H1 (cell line): ENCODE results near the gene C1orf174. TPM values are rescaled to one million over a fixed set of nuclear protein-coding genes. Genes with fewer than 3 reads are reported as not detected.

ENCODE experiments used
- CTCF ChIA-PET: fragments of 300-600 bp; sonication (Branson Sonifier 250); formaldehyde crosslinking; loops from one replicate; lab custom pipeline; 2021; ENCODE audit not compliant: partially characterized antibody; lab: Charles Lee
- POLR2A ChIA-PET: fragments of 300-600 bp; sonication (Branson Sonifier 250); formaldehyde crosslinking; loops from one replicate; lab custom pipeline; 2021; ENCODE audit warnings: inconsistent platforms; ENCODE audit not compliant: partially characterized antibody; lab: Charles Lee
- DNase-seq, 2 experiments: peaks; one replicate each; pipeline versions ENCODE4 v3.0.0 to v3.0.0-alpha.2; 2010 to 2022; ENCODE audit warnings: low spot score in 2 of 2, low read depth in 1 of 2, mixed read lengths in 1 of 2
- FAIRE-seq: peaks from 2 replicates; lab custom pipeline; 2011; peaks lifted over from hg19 to GRCh38; lab: Jason Lieb, UNC
- H2AFZ ChIP-seq: 2 replicates; pipeline ENCODE4 v1.8.1; 2012; ENCODE audit warnings: low read length, inconsistent platforms
- H2AK5ac ChIP-seq: 2 replicates; pipeline ENCODE4 v1.6.1; 2013; ENCODE audit warnings: low read depth, low read length
- H2BK120ac ChIP-seq: replicated peaks from 2 replicates; pipeline ENCODE3; 2013; ENCODE audit warnings: low read depth, low read length, inconsistent platforms
- H2BK12ac ChIP-seq: 2 replicates; pipeline ENCODE4 v1.6.1; 2013; ENCODE audit warnings: low read depth, low read length
- H2BK15ac ChIP-seq: 2 replicates; pipeline ENCODE4 v1.6.1; 2013; ENCODE audit warnings: low read length
- H2BK20ac ChIP-seq: 2 replicates; pipeline ENCODE4 v1.6.1; 2013; ENCODE audit warnings: low read length
- H2BK5ac ChIP-seq: 2 replicates; pipeline ENCODE4 v1.6.1; 2013; ENCODE audit warnings: low read depth, low read length
- H3K14ac ChIP-seq: 2 replicates; pipeline ENCODE4 v1.6.1; 2013; ENCODE audit warnings: inconsistent platforms; ENCODE audit not compliant: insufficient read length
- H3K18ac ChIP-seq: 2 replicates; pipeline ENCODE4 v1.6.1; 2013; ENCODE audit warnings: low read length; ENCODE audit errors: extremely low read depth
- H3K23ac ChIP-seq: 2 replicates; pipeline ENCODE4 v1.6.1; 2013; ENCODE audit warnings: inconsistent platforms; ENCODE audit not compliant: insufficient read length
- H3K23me2 ChIP-seq: 2 replicates; pipeline ENCODE4 v1.6.1; 2013; ENCODE audit warnings: low read depth, low read length
- H3K27ac ChIP-seq: 2 replicates; pipeline ENCODE4 v1.6.1; 2011; ENCODE audit warnings: low read depth, low read length, inconsistent platforms
- H3K27me3 ChIP-seq, 4 experiments: replicated peaks in 1 of 4; 1 replicate in 1 of 4; 2 replicates in 3 of 4; pipeline versions ENCODE4 v1.6.1 to v1.8.1; 2011 to 2013; ENCODE audit warnings: low read length in 3 of 4, mild to moderate bottlenecking in 3 of 4, inconsistent platforms in 2 of 4, mixed read lengths in 2 of 4, moderate library complexity in 1 of 4; ENCODE audit not compliant: control insufficient read depth in 3 of 4, insufficient read depth in 3 of 4; ENCODE audit errors: extremely low read depth in 1 of 4
- H3K36me3 ChIP-seq, 4 experiments: 2 replicates each; pipeline versions ENCODE4 v1.6.1 to v1.8.1; 2011 to 2013; ENCODE audit warnings: mild to moderate bottlenecking in 4 of 4, low read length in 3 of 4, moderate library complexity in 2 of 4, control low read depth in 1 of 4, inconsistent platforms in 1 of 4; ENCODE audit not compliant: insufficient read depth in 4 of 4, control insufficient read depth in 2 of 4
- H3K4ac ChIP-seq: replicated peaks from 2 replicates; pipeline ENCODE3; 2013; ENCODE audit warnings: low read length, low read depth, mixed read lengths, inconsistent platforms; ENCODE audit not compliant: insufficient read length
- H3K4me1 ChIP-seq, 4 experiments: replicated peaks in 1 of 4; 1 replicate in 1 of 4; 2 replicates in 3 of 4; pipeline versions ENCODE4 v1.6.1 to v1.8.1; 2011 to 2013; ENCODE audit warnings: low read length in 3 of 4, inconsistent platforms in 2 of 4, mixed read lengths in 1 of 4; ENCODE audit not compliant: insufficient read depth in 4 of 4, control insufficient read depth in 3 of 4
- H3K4me2 ChIP-seq, 2 experiments: 2 replicates each; pipeline versions ENCODE4 v1.6.1 to v1.8.1; 2011 to 2013; ENCODE audit warnings: low read depth in 2 of 2, low read length in 2 of 2, control low read depth in 1 of 2, inconsistent platforms in 1 of 2, mild to moderate bottlenecking in 1 of 2; ENCODE audit not compliant: insufficient read depth in 1 of 2
- H3K4me3 ChIP-seq, 4 experiments: fragments of 200-600, 300-600 bp in 1 of 4; sonication (generic), shearing (Covaris generic), sonication (Bioruptor Twin) in 1 of 4; 2 replicates each; pipeline versions ENCODE4 v1.5.1 to v1.8.1; 2011 to 2016; ENCODE audit warnings: low read length in 4 of 4, low read depth in 3 of 4, control low read depth in 2 of 4, inconsistent platforms in 2 of 4, mild to moderate bottlenecking in 2 of 4, mixed read lengths in 1 of 4, moderate library complexity in 1 of 4; ENCODE audit not compliant: insufficient read depth in 2 of 4; ENCODE audit errors: extremely low read depth in 1 of 4
- H3K56ac ChIP-seq: replicated peaks from 2 replicates; pipeline ENCODE3; 2013; ENCODE audit warnings: low read depth, mild to moderate bottlenecking, mixed read lengths, low read length, inconsistent platforms; ENCODE audit not compliant: insufficient read length
- H3K79me1 ChIP-seq: 2 replicates; pipeline ENCODE4 v1.6.1; 2013; ENCODE audit warnings: low read depth, low read length, control low read depth
- H3K79me2 ChIP-seq, 2 experiments: 2 replicates each; pipeline versions ENCODE4 v1.6.1 to v1.8.1; 2012 to 2013; ENCODE audit warnings: low read length in 2 of 2, mild to moderate bottlenecking in 2 of 2, inconsistent platforms in 1 of 2; ENCODE audit not compliant: insufficient read depth in 2 of 2, control insufficient read depth in 1 of 2
- H3K9ac ChIP-seq, 4 experiments: replicated peaks in 1 of 4; 1 replicate in 1 of 4; 2 replicates in 3 of 4; pipeline versions ENCODE4 v1.6.1 to v1.8.1; 2011 to 2013; ENCODE audit warnings: low read depth in 3 of 4, low read length in 3 of 4, control low read depth in 2 of 4, mild to moderate bottlenecking in 2 of 4, moderate library complexity in 2 of 4, inconsistent platforms in 1 of 4; ENCODE audit errors: extremely low read depth in 1 of 4
- H3K9me3 ChIP-seq, 2 experiments: 2 replicates each; pipeline versions ENCODE4 v1.6.1 to v1.8.1; 2012 to 2013; ENCODE audit warnings: mild to moderate bottlenecking in 2 of 2, moderate library complexity in 2 of 2, control low read depth in 1 of 2, inconsistent platforms in 1 of 2, low read depth in 1 of 2, low read length in 1 of 2, mixed read lengths in 1 of 2; ENCODE audit not compliant: insufficient read depth in 2 of 2
- H4K20me1 ChIP-seq, 2 experiments: replicated peaks in 1 of 2; 2 replicates each; pipeline versions ENCODE3 to v1.8.1; 2011 to 2013; ENCODE audit warnings: inconsistent platforms in 2 of 2, low read length in 2 of 2, mild to moderate bottlenecking in 1 of 2; ENCODE audit not compliant: insufficient read depth in 2 of 2, control insufficient read depth in 1 of 2
- H4K5ac ChIP-seq: 2 replicates; pipeline ENCODE4 v1.6.1; 2013; ENCODE audit warnings: low read length, low read depth, mixed read lengths, inconsistent platforms; ENCODE audit not compliant: insufficient read length
- H4K8ac ChIP-seq: 2 replicates; pipeline ENCODE4 v1.8.0; 2013; ENCODE audit warnings: mild to moderate bottlenecking, moderate library complexity, low read length, inconsistent platforms; ENCODE audit not compliant: insufficient read depth; ENCODE audit errors: extremely low read depth
- H4K91ac ChIP-seq: replicated peaks from 2 replicates; pipeline ENCODE3; 2013; ENCODE audit warnings: low read length, mixed read lengths, inconsistent platforms; ENCODE audit not compliant: insufficient read length
- ASH2L ChIP-seq: fragments of 200-600, 300-600 bp; sonication (generic); IDR thresholded peaks from one replicate; pipeline ENCODE4 v1.7.1; 2017; ENCODE audit warnings: low read length
- CBX5 ChIP-seq: fragments of 300-800, 300-1000 bp; sonication (generic); IDR thresholded peaks from 2 replicates; pipeline ENCODE4 v1.7.1; 2016; ENCODE audit warnings: antibody characterized with exemption, low read length, low read depth
- CREB1 ChIP-seq: IDR thresholded peaks from 2 replicates; pipeline ENCODE4 v1.6.1; 2012; ENCODE audit warnings: inconsistent platforms
- E2F6 ChIP-seq: IDR thresholded peaks from 2 replicates; pipeline ENCODE4 v1.6.1; 2012; ENCODE audit warnings: inconsistent platforms
- FOSL1 ChIP-seq: IDR thresholded peaks from 2 replicates; pipeline ENCODE4 v1.6.1; 2011; ENCODE audit warnings: mild to moderate bottlenecking, low read depth, low read length, moderate library complexity; ENCODE audit not compliant: insufficient read depth
- JUN ChIP-seq: IDR thresholded peaks from 2 replicates; pipeline ENCODE4 v1.6.1; 2011; ENCODE audit warnings: low read depth, mild to moderate bottlenecking, improper control_type of control experiment, low read length
- SP4 ChIP-seq: IDR thresholded peaks from 2 replicates; pipeline ENCODE4 v1.6.1; 2012; ENCODE audit warnings: low read length, inconsistent platforms
- TAF7 ChIP-seq: optimal IDR thresholded peaks from 2 replicates; pipeline ENCODE3; 2011; ENCODE audit warnings: low read depth, mild to moderate bottlenecking, inconsistent platforms, low read length, moderate library complexity, borderline replicate concordance
- TCF12 ChIP-seq: IDR thresholded peaks from 2 replicates; pipeline ENCODE4 v1.6.1; 2011; ENCODE audit warnings: low read depth, mild to moderate bottlenecking, low read length
- WGBS, 2 experiments: shearing (Covaris generic) in 1 of 2; methylation state at CpG; one replicate each; pipeline versions ENCODE4 v1.1.6 to v1.1.7; 2013 to 2015; ENCODE audit warnings: low lambda C conversion rate in 2 of 2, mixed read lengths in 2 of 2, inconsistent platforms in 1 of 2, low coverage in 1 of 2, missing lambda C conversion rate in 1 of 2; ENCODE audit not compliant: insufficient replicate concordance in 2 of 2, insufficient coverage in 1 of 2, insufficient read length in 1 of 2; ENCODE audit errors: extremely low coverage in 1 of 2, missing lambda C conversion rate in 1 of 2; 5-methylcytosine and 5-hydroxymethylcytosine counted together
- polyA plus RNA-seq, 7 experiments: library from polyadenylated mRNA; depleted of rRNA in 3 of 7; stranded (reverse) in 5 of 7; unstranded in 2 of 7; fragments of >200 nt in 5 of 7; fragments of 200-250 nt in 2 of 7; gene quantifications; 1 replicate in 5 of 7; 2 replicates in 1 of 7; 4 replicates in 1 of 7; pipeline versions ENCODE4 v1.2.1 to v1.2.3, GENCODE V29; 2011 to 2013; ENCODE audit warnings: missing spikeins in 2 of 7, mixed read lengths in 2 of 7
- total RNA-seq: library from RNA; stranded (reverse); fragmentation: NEBNext Ultra II Directional; extraction: Animal tissue kit (Norgen Biotek cat#: 25700); gene quantifications from 2 replicates; pipeline ENCODE4 v1.2.1, GENCODE V29; 2021
- TF ChIP-seq, protein P1 (sequence below): IDR thresholded peaks from 2 replicates; pipeline ENCODE4 v1.6.1; 2012; ENCODE audit warnings: low read length, inconsistent platforms

The C1orf174 gene
- total and polyA plus RNA-seq, 2 of the 8 experiments (the other 6 are each of a cell fraction or from before 2014, with no cell fraction given): 28.4 to 32.4 TPM

DNA sequence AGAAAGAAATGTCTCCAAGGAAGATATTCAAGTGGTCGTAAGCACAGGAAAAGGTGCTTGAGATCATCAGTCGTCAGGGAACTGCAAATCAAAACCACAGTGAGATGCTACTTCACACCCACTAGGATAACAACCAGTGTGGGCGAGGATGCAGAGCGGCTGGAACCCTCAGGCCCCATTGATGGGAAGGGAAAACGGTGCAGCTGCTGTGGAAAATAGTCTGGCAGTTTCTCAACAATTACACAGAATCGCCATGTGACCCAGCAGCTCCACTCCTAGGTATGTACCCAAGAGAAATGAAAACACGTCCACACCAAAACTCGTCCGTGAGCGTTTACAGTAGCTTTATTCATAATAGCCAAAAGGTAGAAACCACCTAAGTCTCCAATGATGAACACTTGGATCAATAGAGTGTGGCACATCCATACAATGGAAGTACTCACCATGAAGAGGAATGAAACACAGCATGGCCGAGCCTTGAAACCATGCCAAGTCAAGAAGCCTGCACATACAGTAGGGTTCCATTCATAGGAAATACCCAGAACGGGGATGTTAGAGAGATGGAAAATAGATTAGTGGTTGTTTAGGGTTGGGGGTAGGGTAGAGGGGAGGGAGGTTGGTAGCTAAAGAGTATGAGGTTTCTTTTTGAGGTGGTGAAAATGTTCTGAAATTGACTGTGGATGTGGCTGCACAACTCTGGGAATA lies 36.7 kb downstream of the C1orf174 start:
- Histone ChIP-seq H3K36me3 (no peaks in the 10 kb centered on the region; a peak in 1 of 8 replicates), H3K4me2 (no peak overlapping the region), H3K79me1 (0 out of 2 replicates have a peak, but pooled peaks cover 2% of the 10 kb centered on the region), H2BK15ac (no peak overlapping the region), H3K9ac (no peak overlapping the region), H4K5ac (no peak overlapping the region), H3K27me3 (peaks cover 0 to 3% (median 0%) of the 10 kb centered on the region in 4 experiments; a peak in 2 of 7 replicates), H2AK5ac (no peak overlapping the region), H3K23ac (no peak overlapping the region), H3K56ac (no peak overlapping the region), H2BK12ac (no peak overlapping the region), H3K14ac (no peak overlapping the region), H3K27ac (no peak overlapping the region), H3K4me1 (peaks cover 0 to 7% (median 3%) of the 10 kb centered on the region in 4 experiments; a peak in 3 of 7 replicates), H4K91ac (no peak overlapping the region), H3K79me2 (no peaks in the 10 kb centered on the region), H3K4ac (no peak overlapping the region), H3K18ac (no peak overlapping the region), H2BK20ac (no peak overlapping the region), H4K8ac (no peak overlapping the region), H3K4me3 (no peak overlapping the region), H4K20me1 (peaks cover 0 to 2% of the 10 kb centered on the region in 2 experiments), H3K23me2 (no peaks in the 10 kb centered on the region; the same call in 1 of the 2 replicates), H2BK120ac (no peak overlapping the region), H3K9me3 (peaks cover 0 to 5% of the 10 kb centered on the region in 2 experiments; a peak in 1 of 4 replicates), H2AFZ (no peak overlapping the region), H2BK5ac (no peak overlapping the region)
- CTCF ChIA-PET: interaction anchor here (1.3 kb wide), 1 partner anchor 26 kb away, joined by 3 read pairs; no protein-coding TSS in a partner anchor
- no peak for FAIRE-seq
- POLR2A ChIA-PET: no interaction called here
- no peak for DNase-seq
- 90% methylated on average over 12 of the region's 12 CpGs; no CpG with 5 or more reads in 1 of the 2 experiments for whole genome bisulfite sequencing, 2 experiments
- TF ChIP-seq JUN (no peak), FOSL1 (no peak), SP4 (no peak), E2F6 (no peak), TAF7 (no peak), CREB1 (no peak), ASH2L (no peak), TCF12 (no peak), CBX5 (no peak)
- TF ChIP-seq, protein P1, sequence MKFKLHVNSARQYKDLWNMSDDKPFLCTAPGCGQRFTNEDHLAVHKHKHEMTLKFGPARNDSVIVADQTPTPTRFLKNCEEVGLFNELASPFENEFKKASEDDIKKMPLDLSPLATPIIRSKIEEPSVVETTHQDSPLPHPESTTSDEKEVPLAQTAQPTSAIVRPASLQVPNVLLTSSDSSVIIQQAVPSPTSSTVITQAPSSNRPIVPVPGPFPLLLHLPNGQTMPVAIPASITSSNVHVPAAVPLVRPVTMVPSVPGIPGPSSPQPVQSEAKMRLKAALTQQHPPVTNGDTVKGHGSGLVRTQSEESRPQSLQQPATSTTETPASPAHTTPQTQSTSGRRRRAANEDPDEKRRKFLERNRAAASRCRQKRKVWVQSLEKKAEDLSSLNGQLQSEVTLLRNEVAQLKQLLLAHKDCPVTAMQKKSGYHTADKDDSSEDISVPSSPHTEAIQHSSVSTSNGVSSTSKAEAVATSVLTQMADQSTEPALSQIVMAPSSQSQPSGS: no peak
